GM19023 (cell line): ENCODE measurements around the gene NOL3.
A peak's percentile ranks its signal among the peaks of the same experiment; 100 is the strongest.

Experiments
- ATAC-seq: cut with Tn5 transposase; IDR thresholded peaks from one replicate; pipeline ENCODE4 v1.9.1; 2021; ENCODE audit warnings: mild to moderate bottlenecking, moderate library complexity; ENCODE audit not compliant: unreplicated experiment

Gene NOL3

GRCh38 chr16:67169642-67170167 lies 633 bp upstream of the NOL3 start:
- no peak for ATAC-seq

DNA sequence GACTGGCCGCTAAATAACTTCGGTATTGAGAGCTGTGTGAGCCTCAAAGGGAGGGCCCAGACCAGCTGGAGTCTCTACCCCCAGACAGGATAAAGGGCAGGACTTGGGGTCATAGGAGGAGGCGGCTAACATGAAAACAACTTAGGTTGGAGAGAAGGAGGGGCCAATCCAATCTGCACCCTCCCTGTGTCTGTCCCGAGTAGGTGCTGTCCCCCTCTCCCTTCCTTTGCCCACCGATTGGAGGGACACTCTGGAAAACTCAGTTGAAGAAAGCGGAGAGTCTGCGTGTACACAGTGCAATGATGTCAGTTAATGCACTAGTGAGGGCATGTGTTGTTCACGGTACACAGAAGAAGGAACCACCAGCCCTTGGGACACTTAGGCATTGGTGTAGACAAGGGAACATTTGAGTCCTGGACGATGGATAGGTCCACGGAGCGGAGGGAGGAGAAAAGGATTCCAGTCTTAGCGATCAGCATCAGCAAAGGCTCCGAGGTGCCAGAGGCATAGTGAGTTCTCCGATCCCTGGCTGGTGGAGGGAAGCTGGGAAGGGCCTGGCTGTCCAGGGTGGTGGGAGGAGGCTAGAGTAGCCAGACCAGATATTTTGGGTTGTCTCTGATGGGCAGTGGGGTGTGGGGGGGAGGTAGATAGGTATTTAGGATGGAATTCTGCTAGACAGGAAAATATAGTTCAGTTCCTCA lies 761 bp downstream of the NOL3 start:
- ATAC-seq: peak; percentile 7

DNA sequence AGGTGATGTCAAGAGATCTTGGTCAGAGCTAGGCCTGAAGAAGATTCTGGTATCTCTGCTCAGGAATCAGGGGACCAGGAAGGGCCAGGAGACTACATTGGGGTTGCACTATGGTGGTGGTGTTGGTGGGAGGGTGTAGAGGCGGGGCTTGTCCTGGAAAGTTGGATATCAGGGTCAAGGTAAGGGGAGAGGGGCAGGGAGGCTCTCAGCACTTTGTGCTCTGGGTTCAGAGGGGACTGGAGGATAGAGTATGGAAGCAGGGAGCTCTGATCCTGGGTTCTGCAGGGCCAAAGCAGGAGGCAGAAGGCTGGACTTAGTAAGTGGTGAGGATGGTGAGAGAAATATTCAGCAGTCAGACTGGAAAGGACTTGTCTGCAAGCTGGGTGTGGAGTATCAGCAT lies 3.0 kb downstream of the NOL3 start:
- no peak for ATAC-seq

DNA sequence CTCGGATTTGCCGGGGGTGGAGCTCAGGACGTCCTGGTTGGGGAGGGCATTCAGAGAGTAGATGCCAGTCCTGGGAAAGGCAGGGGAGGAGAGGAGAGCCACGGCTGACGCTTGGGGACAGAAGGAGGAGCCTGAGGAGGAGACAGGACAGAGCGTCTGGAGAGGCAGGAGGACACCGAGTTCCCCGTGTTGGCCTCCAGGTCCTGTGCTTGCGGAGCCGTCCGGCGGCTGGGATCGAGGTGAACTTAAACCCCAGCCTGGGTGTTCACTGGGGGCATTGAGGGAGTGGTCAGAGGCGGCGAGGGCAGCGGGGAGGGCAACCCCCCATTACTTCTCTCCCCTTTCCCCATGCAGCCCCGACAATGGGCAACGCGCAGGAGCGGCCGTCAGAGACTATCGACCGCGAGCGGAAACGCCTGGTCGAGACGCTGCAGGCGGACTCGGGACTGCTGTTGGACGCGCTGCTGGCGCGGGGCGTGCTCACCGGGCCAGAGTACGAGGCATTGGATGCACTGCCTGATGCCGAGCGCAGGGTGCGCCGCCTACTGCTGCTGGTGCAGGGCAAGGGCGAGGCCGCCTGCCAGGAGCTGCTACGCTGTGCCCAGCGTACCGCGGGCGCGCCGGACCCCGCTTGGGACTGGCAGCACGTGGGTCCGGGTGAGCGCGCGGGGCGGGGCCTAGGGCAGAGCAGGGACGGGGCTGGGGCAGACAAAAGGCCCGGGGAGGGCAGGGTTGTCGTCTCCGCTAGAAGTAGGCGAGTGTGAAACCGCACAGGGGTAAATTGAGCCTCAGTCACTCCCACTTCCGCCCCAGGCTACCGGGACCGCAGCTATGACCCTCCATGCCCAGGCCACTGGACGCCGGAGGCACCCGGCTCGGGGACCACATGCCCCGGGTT lies 3.7 kb downstream of the NOL3 start:
- ATAC-seq: no peak

DNA sequence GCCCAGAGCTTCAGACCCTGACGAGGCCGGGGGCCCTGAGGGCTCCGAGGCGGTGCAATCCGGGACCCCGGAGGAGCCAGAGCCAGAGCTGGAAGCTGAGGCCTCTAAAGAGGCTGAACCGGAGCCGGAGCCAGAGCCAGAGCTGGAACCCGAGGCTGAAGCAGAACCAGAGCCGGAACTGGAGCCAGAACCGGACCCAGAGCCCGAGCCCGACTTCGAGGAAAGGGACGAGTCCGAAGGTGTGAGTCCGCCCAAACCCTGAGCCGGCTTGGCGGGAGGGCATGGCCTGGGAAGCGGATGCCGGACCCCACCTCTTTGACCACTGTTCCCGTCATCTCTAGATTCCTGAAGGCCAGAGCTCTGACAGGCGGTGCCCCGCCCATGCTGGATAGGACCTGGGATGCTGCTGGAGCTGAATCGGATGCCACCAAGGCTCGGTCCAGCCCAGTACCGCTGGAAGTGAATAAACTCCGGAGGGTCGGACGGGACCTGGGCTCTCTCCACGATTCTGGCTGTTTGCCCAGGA lies 4.4 kb downstream of the NOL3 start:
- no peak for ATAC-seq

GRCh38 chr16:67176662-67177061 lies 6.3 kb downstream of the NOL3 start:
- ATAC-seq: no peak

DNA sequence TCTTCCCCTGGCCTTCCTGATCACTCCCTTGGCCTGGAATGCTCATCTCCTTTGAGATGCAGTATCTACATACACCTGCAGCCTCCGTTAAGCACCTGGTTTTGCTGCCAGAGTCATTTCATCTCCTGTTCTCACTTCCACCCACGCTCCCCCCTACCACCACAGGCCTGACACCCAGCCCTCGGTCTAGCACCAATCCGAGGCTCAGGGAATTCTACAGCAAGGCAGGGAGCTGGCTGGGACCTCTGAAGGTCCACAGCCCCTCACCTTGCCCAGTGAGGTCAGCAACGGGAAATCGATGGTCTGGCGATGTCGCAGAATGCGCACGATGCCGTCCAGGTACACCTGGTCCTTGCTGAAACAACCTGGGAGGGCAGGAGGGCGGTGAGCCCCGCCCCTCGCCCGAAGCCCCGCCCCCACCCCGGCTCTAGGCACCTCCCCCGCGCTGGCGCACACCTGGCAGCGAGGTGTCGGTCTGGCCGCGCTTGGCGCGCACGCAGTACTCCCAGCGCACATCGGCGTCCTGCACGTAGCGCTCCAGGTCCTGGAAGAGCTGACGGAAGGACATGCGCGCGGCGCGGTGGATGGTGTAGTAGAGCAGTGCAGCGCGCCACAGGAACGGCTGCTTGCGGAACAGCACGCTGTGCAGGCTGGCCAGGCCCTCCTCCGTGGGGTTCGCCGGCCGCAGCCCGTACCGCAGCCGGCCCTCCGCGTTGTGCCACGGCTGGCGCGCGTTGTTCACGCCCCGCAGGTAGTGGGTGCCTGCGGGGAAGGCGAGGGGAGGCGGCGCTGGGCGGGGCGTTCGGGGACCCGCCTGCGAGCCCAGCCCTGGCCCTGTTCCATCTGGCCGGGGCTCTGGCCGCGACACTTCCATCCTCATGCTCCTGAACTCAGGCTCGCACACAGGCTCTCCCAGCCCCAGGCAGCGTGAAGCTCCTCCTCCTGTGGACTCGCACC lies 7.7 kb downstream of the NOL3 start:
- no peak for ATAC-seq

DNA sequence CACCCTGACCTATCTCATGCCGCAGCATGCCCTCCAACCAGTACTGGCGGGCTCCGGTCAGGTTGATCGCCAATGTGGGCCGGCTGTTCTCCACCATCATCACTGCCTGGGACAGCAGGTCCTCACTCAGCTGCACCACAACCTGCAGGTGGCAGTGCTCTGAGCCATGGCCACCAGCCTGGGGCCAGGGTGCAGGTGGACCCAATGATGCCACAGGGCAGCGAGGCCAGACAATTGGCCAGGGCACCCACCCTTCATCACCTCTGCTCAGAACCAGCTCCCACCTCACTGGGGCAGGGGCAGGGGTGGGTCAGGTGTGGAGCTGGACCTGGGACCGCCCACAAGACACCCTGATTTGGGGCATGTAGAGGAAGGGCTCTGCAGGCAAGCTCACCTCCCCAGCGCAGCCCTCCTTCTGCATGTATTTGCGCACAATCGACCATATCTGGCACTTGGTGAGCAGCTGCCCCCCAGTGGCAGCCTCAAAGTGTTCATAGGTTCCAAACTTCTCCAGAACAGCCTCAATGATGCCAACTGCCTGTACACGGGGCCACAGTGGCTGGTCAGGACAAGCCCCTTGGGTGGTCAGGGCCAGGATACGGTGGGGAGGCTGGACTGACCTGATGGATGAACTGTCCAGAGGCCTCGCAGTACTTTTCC lies 9.2 kb downstream of the NOL3 start:
- no peak for ATAC-seq

DNA sequence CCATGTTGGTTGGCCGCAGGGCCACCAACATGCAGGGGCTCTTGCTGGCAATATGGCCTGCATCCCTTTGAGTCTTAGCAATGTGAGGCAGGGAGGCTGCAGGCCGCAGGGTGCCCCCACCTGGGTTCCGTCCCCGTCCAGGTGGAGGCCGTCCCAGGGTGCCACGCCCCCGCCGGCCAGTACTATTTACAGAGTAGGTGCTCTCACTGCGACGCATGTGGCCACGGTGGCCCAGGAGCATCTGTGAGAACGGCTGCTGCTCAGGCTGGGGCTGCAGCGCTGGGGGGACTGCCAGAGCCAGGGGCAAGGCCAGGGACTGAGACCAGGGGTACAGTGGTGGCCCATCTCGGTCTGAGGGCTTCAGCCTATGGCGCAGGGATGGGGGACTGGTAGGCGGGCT lies 9.8 kb downstream of the NOL3 start:
- ATAC-seq: no peak

DNA sequence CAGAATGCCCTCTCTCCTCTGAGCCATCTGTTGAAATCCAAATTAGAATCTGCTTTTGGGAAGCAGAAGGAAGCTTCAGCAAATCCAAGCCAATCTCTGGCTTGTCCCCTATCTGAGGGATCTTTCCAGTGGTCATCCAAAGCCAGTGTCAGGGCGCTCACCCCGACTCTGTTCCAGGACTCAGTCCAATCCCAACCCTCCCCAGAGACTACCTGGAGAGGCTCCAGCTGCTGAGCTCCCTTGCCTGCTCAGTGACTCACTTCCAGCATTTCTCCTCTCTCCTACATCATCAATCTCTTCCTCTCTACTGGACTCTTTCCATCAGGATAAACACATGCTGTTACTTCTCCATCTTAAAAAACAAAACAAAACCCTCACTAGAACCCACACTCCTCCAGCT lies 11.0 kb downstream of the NOL3 start:
- no peak for ATAC-seq

DNA sequence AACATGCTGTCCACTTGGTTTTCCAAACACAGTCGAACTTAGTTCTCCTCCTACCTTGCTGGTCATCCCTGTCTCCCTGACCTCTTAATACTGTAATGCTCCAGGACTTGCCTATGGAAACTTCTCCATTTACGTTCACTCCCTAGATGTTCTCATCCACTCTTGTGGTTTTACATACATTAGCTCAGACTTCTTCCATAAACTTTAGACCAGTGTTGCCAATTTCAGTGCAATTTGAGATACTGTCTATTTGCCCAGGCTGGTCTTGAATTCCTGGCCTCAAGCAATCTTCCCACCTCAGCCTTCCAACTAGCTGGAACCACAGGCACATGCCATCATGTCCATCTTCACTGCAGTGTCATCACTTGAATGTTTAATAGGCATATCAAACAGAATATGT lies 11.9 kb downstream of the NOL3 start:
- no peak for ATAC-seq

DNA sequence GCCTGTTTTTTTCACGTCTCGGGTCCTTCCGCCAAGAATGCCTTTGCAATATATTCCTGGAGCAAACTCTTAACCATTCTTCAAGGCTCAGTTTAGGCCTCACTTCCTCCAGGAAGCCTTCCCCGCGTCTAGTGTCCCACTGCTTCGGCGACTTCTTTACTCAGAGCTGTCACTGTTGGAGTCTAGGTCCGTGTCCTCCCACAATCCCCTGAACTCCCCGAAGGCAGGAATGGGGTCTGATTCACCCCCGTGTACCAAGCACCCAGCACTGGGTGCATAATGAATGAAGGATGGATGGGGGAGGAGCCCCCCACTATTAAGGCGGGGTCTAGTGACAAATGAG lies 12.9 kb downstream of the NOL3 start:
- no peak for ATAC-seq

GRCh38 chr16:67183627-67184452 lies 13.5 kb downstream of the NOL3 start, which contains the start of gene MATCAP1:
Gene MATCAP1, minus strand, starts transcription at chr16:67183963. Its CDS starts 3,353 bp downstream, at chr16:67180610.
- peak; percentile 95 for ATAC-seq

DNA sequence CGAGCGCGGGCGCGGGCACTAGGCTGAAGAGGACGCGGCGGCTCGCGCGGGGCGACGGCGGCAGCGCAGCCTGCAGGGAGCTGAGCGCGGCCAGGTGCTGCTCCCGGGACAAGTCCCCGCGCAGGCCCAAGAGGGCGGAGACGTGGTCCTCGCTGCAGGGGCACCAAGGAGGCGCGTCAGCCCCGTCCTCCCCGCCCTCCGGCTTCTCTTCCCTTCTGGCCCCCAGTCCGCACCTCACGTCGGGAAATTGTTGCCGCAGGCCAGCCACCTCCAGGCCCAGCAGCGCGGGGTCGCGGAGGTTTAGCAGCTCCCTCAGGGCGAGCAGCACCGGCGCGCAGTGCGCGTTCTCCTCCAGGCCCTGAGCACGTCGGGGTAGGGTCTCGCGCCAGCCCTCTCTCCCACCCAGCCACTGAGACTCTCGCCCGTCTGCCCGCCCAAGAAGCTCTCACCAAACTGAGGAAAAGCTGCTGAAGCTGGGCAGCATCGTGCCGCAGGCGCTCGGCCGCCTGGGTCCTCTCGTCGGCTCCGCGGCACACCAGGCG lies 14.2 kb downstream of the NOL3 start:
- ATAC-seq: no peak

DNA sequence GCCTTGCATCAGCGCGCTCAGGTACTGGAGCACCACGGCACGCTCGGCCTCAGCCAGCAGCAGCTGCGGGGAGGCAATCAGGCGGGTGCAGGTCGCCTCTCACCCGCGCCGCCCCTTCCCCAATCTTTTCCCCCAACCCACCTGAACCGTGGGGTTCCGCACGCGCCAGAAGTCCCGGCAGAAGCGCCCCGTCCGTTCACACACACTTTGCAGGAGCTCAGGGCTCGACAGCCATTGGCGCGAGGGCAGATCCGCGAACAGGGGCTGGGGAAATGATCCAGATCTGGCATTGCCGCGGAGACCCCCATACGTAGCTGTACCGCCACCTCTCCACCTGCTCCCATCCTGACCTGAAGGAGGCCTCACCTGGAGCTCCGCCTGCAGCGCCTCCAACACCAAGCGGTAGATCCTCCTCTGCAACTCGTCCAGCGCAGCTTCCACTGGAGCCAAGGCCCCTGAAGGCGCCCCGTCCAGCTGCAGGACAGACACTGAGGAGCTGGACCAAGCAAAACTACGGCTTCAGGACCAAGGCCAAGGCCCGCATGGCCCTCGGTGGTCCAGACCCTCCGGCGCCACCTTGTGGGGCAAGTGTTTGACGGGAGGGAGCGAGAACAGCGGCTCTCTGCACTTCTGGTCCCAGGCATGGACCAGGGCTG lies 14.8 kb downstream of the NOL3 start:
- ATAC-seq: no peak

GRCh38 chr16:67185651-67186134 lies 15.4 kb downstream of the NOL3 start:
- no peak for ATAC-seq

DNA sequence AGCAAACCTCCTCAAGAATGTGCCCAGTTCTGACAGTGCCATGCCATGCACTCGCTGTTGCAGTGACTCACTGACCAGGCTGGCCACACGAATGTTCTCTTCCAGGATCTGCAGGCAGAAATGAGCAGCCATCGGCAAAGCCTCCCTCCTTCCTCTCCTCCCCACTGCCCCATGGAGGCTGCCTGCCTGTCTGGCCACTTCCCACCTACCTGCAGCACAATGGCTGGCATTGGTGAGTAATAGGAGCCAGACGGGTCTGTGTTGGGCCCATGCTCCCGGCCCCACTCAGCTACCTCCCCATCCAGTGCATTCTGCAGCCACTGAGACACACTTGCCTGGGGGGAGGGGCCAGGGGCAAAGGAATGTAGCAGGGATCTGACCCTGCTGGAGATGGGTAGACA lies 16.2 kb downstream of the NOL3 start:
- no peak for ATAC-seq

DNA sequence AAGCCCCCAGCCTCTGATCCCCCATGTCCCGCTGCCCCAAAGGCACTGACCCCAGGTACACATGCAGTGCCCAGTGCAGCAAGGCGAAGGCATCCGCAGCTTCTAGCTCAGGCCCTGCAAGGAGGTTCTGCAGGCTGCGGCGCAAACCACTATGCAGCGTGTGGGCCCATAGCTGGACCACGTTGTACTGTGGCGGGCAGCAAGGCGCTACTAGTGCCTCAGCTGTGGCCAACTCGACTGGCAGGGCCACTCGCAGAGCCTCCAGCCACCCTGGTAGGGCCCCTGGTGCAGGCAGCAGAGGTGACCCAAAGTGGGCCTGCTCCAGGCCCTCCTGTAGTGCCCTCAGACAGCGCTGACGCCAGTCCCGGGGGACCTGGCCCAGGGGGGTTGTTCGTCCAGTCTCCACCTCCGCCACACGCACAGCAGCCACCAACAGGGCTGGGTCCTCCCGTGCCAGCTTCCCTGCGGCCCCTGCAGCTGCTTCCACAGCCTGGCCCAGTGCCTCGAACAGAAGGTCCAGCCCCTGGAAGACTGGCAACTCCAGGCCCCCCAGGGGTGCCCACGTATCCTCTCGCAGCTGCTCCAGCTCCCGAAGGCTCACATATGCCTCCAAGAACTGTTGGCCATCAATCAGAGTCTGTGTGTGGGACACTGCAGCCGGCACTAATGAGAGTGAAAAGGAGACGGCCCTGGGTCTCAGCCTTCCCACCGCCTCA lies 17.0 kb downstream of the NOL3 start:
- ATAC-seq: no peak
